HCT116 (cell line): Measurements from ENCODE around the gene ZMYND19. TPM values are rescaled to one million over a fixed set of nuclear protein-coding genes. Genes with fewer than 3 reads are reported as not detected.

Experiments
- ATAC-seq: fragments of 200-7000 bp; cut with Tn5 transposase; 2 replicates; pipeline ENCODE4 v1.9.1; 2020; ENCODE audit warnings: mild to moderate bottlenecking, moderate library complexity
- BruUV-seq: library from RNA; stranded (reverse); fragments of 400-500 nt; replicated peaks from 2 replicates; lab custom pipeline; 2021; lab: Mats Ljungman, UMichigan
- CTCF ChIA-PET: fragments of 300-600 bp; sonication (Branson Sonifier 250); formaldehyde crosslinking; loops from one replicate; lab custom pipeline; 2021; ENCODE audit warnings: antibody characterized with exemption; lab: Charles Lee
- POLR2A ChIA-PET: fragments of 300-600, 350-600 bp; sonication (Branson Sonifier 250); formaldehyde crosslinking; loops from one replicate; lab custom pipeline; 2021; ENCODE audit warnings: antibody characterized with exemption; lab: Charles Lee
- RAD21 ChIA-PET, 2 experiments: fragments of 300-600 bp; sonication (Branson Sonifier 250); formaldehyde crosslinking; loops; one replicate each; lab custom pipeline; 2023; ENCODE audit warnings: low total read pairs in 2 of 2; ENCODE audit not compliant: uncharacterized antibody in 2 of 2, unreplicated experiment in 2 of 2, low non-redundant PET in 1 of 2; lab: Charles Lee
- DNase-seq: peaks from one replicate; pipeline ENCODE4 v3.0.0-alpha.2; 2010; ENCODE audit warnings: low read depth, low spot score
- H2AFZ ChIP-seq: fragments of 200-600 bp; shearing (Covaris generic), sonication (generic); 2 replicates; pipeline ENCODE4 v1.6.1; 2017; ENCODE audit warnings: low read depth, mixed run types, mixed read lengths, antibody characterized with exemption, low read length; ENCODE audit not compliant: poor library complexity, severe bottlenecking
- H3K27ac ChIP-seq: 2 replicates; pipeline ENCODE4 v1.5.1; 2012; ENCODE audit warnings: low read depth, low read length
- H3K27me3 ChIP-seq: fragments of 200-600 bp; sonication (generic); 2 replicates; pipeline ENCODE4 v1.6.1; 2016; ENCODE audit warnings: mixed run types, low read length, mixed read lengths; ENCODE audit not compliant: insufficient read depth
- H3K36me3 ChIP-seq, 2 experiments: fragments of 200-500 bp in 1 of 2; fragments of 200-600 bp in 1 of 2; sonication (Bioruptor generic) in 1 of 2; sonication (generic) in 1 of 2; 2 replicates each; pipeline versions ENCODE4 v1.5.1 to v1.6.1; 2014 to 2016; ENCODE audit warnings: low read length in 2 of 2, inconsistent platforms in 1 of 2, mixed read lengths in 1 of 2, mixed run types in 1 of 2; ENCODE audit not compliant: insufficient read depth in 2 of 2, control insufficient read depth in 1 of 2
- H3K4me1 ChIP-seq, 2 experiments: fragments of 200-600 bp in 1 of 2; sonication (generic) in 1 of 2; 2 replicates each; pipeline versions ENCODE4 v1.5.1 to v1.6.1; 2012 to 2017; ENCODE audit warnings: low read length in 2 of 2, inconsistent platforms in 1 of 2, mild to moderate bottlenecking in 1 of 2, mixed read lengths in 1 of 2, mixed run types in 1 of 2, moderate library complexity in 1 of 2; ENCODE audit not compliant: insufficient read depth in 2 of 2, control insufficient read depth in 1 of 2
- H3K4me2 ChIP-seq: fragments of 200-600 bp; sonication (generic); 2 replicates; pipeline ENCODE4 v1.6.1; 2017; ENCODE audit warnings: mixed run types, low read length, mixed read lengths
- H3K4me3 ChIP-seq, 2 experiments: fragments of 200-600 bp in 1 of 2; sonication (generic) in 1 of 2; replicated peaks in 1 of 2; 2 replicates each; pipeline ENCODE4 v1.5.1; 2011 to 2016; ENCODE audit warnings: low read length in 2 of 2, control low read depth in 1 of 2, low read depth in 1 of 2, mild to moderate bottlenecking in 1 of 2, mixed read lengths in 1 of 2, mixed run types in 1 of 2
- H3K79me2 ChIP-seq: fragments of 200-600 bp; sonication (generic); 2 replicates; pipeline ENCODE4 v1.6.1; 2017; ENCODE audit warnings: mild to moderate bottlenecking, mixed run types, low read length, moderate library complexity, mixed read lengths; ENCODE audit not compliant: insufficient read depth
- H3K9ac ChIP-seq: fragments of 200-600 bp; sonication (generic); 2 replicates; pipeline ENCODE4 v1.6.1; 2016; ENCODE audit warnings: low read length, mixed read lengths
- H3K9me2 ChIP-seq: fragments of 200-600 bp; sonication (generic), shearing (Covaris generic); 2 replicates; pipeline ENCODE4 v1.6.1; 2017; ENCODE audit warnings: mixed run types, mild to moderate bottlenecking, moderate library complexity; ENCODE audit not compliant: insufficient read depth
- H3K9me3 ChIP-seq, 2 experiments: fragments of 200-500 bp in 1 of 2; fragments of 200-600 bp in 1 of 2; sonication (Bioruptor generic) in 1 of 2; sonication (generic) in 1 of 2; 2 replicates each; pipeline ENCODE4 v1.6.1; 2014 to 2017; ENCODE audit warnings: low read length in 2 of 2, mixed read lengths in 2 of 2, inconsistent platforms in 1 of 2, low read depth in 1 of 2, mild to moderate bottlenecking in 1 of 2, mixed run types in 1 of 2, moderate library complexity in 1 of 2; ENCODE audit not compliant: control insufficient read depth in 1 of 2, insufficient read depth in 1 of 2
- H4K20me1 ChIP-seq: fragments of 200-600 bp; sonication (generic), shearing (Covaris generic); 2 replicates; pipeline ENCODE4 v1.6.1; 2017; ENCODE audit warnings: mixed run types, mild to moderate bottlenecking, moderate library complexity; ENCODE audit not compliant: insufficient read depth
- CBX3 ChIP-seq: IDR thresholded peaks from 2 replicates; pipeline ENCODE4 v1.6.1; 2012; ENCODE audit warnings: low read depth
- CEBPB ChIP-seq: IDR thresholded peaks from 2 replicates; pipeline ENCODE4 v1.6.1; 2012; ENCODE audit warnings: low read depth
- EGR1 ChIP-seq: IDR thresholded peaks from 2 replicates; pipeline ENCODE4 v1.6.1; 2012; ENCODE audit warnings: low read depth
- ELF1 ChIP-seq: IDR thresholded peaks from 2 replicates; pipeline ENCODE4 v1.6.1; 2012; ENCODE audit warnings: low read depth, borderline replicate concordance
- POLR2A ChIP-seq: IDR thresholded peaks from 2 replicates; pipeline ENCODE4 v1.7.0; 2011; ENCODE audit warnings: borderline replicate concordance; ENCODE audit not compliant: insufficient read depth, insufficient read length; ENCODE audit errors: extremely low read depth
- RAD21 ChIP-seq: IDR thresholded peaks from 2 replicates; pipeline ENCODE4 v1.6.1; 2012; ENCODE audit warnings: low read depth, mild to moderate bottlenecking
- SIN3A ChIP-seq: IDR thresholded peaks from 2 replicates; pipeline ENCODE4 v1.6.1; 2012; ENCODE audit warnings: low read depth
- SP1 ChIP-seq: IDR thresholded peaks from 2 replicates; pipeline ENCODE4 v1.6.1; 2012; ENCODE audit warnings: low read depth
- SRF ChIP-seq: IDR thresholded peaks from 2 replicates; pipeline ENCODE4 v1.6.1; 2012; ENCODE audit warnings: low read depth
- ZNF274 ChIP-seq: fragments of 200-500 bp; sonication (Bioruptor generic); IDR thresholded peaks from 2 replicates; pipeline ENCODE4 v1.6.1; 2014; ENCODE audit warnings: mild to moderate bottlenecking, low read depth, low read length, inconsistent platforms
- intact Hi-C: fragments of 100-400 bp; cut with micrococcal nuclease; formaldehyde crosslinking; loops from 2 replicates; pipeline ENCODE4 v1.10.0; 2022
- total RNA-seq: library from RNA; stranded (reverse); gene quantifications from one replicate; pipeline ENCODE4 v1.2.1, GENCODE V29; 2021; ENCODE audit not compliant: unreplicated experiment
- TF ChIP-seq, protein P1 (sequence below): IDR thresholded peaks from 2 replicates; pipeline ENCODE4 v1.6.1; 2012; ENCODE audit warnings: low read depth
- TF ChIP-seq, protein P2 (sequence below), 3 experiments: fragments of 200-600 bp in 1 of 3; sonication (generic) in 1 of 3; IDR thresholded peaks in 2 of 3; conservative IDR thresholded peaks in 1 of 3; 2 replicates each; pipeline ENCODE4 v1.5.1; 2012 to 2017; ENCODE audit warnings: low read depth in 2 of 3, low read length in 2 of 3, antibody characterized with exemption in 1 of 3, borderline replicate concordance in 1 of 3, control low read depth in 1 of 3, mild to moderate bottlenecking in 1 of 3, mixed read lengths in 1 of 3, mixed run types in 1 of 3, moderate library complexity in 1 of 3; ENCODE audit not compliant: insufficient read depth in 1 of 3
- TF ChIP-seq, protein P3 (sequence below): IDR thresholded peaks from 2 replicates; pipeline ENCODE4 v1.6.1; 2012

The ZMYND19 gene
- total RNA-seq, 1 experiment from 2014 or later, result 57.4 TPM

GRCh38 chr9:137556069-137556838, 34.1 kb downstream of the ZMYND19 start:
- Histone ChIP-seq H3K9me2 (no peaks in the 10 kb centered on the region), H3K27ac (no peak overlapping the region), H4K20me1 (peaks cover 8% of the 10 kb centered on the region; the same call in 1 of the 2 replicates), H3K4me1 (peaks cover 5 to 11% of the 10 kb centered on the region in 2 experiments), H3K36me3 (peaks cover 34 to 36% of the 10 kb centered on the region in 2 experiments; a peak in 3 of 4 replicates), H3K4me2 (no peak overlapping the region), H3K79me2 (peaks cover 26% of the 10 kb centered on the region), H3K9ac (no peak overlapping the region), H3K4me3 (no peak overlapping the region), H3K9me3 (no peaks in the 10 kb centered on the region), H2AFZ (no peak overlapping the region), H3K27me3 (no peaks in the 10 kb centered on the region)
- ATAC-seq (no peak), DNase-seq (no peak)
- TF ChIP-seq SRF, result no peak
- TF ChIP-seq SP1, result no peak
- no peak for TF ChIP-seq CEBPB
- TF ChIP-seq, protein P1, sequence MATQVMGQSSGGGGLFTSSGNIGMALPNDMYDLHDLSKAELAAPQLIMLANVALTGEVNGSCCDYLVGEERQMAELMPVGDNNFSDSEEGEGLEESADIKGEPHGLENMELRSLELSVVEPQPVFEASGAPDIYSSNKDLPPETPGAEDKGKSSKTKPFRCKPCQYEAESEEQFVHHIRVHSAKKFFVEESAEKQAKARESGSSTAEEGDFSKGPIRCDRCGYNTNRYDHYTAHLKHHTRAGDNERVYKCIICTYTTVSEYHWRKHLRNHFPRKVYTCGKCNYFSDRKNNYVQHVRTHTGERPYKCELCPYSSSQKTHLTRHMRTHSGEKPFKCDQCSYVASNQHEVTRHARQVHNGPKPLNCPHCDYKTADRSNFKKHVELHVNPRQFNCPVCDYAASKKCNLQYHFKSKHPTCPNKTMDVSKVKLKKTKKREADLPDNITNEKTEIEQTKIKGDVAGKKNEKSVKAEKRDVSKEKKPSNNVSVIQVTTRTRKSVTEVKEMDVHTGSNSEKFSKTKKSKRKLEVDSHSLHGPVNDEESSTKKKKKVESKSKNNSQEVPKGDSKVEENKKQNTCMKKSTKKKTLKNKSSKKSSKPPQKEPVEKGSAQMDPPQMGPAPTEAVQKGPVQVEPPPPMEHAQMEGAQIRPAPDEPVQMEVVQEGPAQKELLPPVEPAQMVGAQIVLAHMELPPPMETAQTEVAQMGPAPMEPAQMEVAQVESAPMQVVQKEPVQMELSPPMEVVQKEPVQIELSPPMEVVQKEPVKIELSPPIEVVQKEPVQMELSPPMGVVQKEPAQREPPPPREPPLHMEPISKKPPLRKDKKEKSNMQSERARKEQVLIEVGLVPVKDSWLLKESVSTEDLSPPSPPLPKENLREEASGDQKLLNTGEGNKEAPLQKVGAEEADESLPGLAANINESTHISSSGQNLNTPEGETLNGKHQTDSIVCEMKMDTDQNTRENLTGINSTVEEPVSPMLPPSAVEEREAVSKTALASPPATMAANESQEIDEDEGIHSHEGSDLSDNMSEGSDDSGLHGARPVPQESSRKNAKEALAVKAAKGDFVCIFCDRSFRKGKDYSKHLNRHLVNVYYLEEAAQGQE, result no peak
- TF ChIP-seq, protein P2, sequence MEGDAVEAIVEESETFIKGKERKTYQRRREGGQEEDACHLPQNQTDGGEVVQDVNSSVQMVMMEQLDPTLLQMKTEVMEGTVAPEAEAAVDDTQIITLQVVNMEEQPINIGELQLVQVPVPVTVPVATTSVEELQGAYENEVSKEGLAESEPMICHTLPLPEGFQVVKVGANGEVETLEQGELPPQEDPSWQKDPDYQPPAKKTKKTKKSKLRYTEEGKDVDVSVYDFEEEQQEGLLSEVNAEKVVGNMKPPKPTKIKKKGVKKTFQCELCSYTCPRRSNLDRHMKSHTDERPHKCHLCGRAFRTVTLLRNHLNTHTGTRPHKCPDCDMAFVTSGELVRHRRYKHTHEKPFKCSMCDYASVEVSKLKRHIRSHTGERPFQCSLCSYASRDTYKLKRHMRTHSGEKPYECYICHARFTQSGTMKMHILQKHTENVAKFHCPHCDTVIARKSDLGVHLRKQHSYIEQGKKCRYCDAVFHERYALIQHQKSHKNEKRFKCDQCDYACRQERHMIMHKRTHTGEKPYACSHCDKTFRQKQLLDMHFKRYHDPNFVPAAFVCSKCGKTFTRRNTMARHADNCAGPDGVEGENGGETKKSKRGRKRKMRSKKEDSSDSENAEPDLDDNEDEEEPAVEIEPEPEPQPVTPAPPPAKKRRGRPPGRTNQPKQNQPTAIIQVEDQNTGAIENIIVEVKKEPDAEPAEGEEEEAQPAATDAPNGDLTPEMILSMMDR (IDR thresholded peaks at IDR 0.05 in 2 of 3, conservative IDR thresholded peaks at IDR 0.05 in 1 of 3; ENCODE audit: borderline replicate concordance in 1 of 3, insufficient read depth in 1 of 3, low read depth in 2 of 3, low read length in 2 of 3), result no peak
- TF ChIP-seq ZNF274, result no peak
- no peak for TF ChIP-seq ELF1
- TF ChIP-seq CBX3, result no peak
- TF ChIP-seq EGR1, result no peak
- TF ChIP-seq POLR2A, result no peak
- TF ChIP-seq RAD21, result no peak
- no peak for TF ChIP-seq SIN3A
- TF ChIP-seq, protein P3, sequence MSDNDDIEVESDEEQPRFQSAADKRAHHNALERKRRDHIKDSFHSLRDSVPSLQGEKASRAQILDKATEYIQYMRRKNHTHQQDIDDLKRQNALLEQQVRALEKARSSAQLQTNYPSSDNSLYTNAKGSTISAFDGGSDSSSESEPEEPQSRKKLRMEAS, result no peak
- BruUV-seq, result no TSS peak
- RAD21 ChIA-PET, result no interaction called here
- CTCF ChIA-PET, result no interaction called here
- intact Hi-C loops, result no loop called here
- POLR2A ChIA-PET, result no interaction called here
